ENCODE results near the gene U2AF2.

The U2AF2 gene

GRCh38 chr19:55678121-55678671 is 23.4 kb downstream of the U2AF2 start:
- H3K27me3 ChIP-seq (ENCODE audit: control insufficient read depth, insufficient read depth, low read length): no peaks in the 10 kb centered on the region
- peaks cover 16% of the 10 kb centered on the region for H3K36me3 ChIP-seq (ENCODE audit: control insufficient read depth, insufficient read depth, low read length)
- no peak overlapping the region for H3K4me3 ChIP-seq (ENCODE audit: low read length)
- H3K9ac ChIP-seq (ENCODE audit: low read length): no peak overlapping the region
- no peak overlapping the region for H3K27ac ChIP-seq (ENCODE audit: low read depth, low read length)
- H3K4me1 ChIP-seq (ENCODE audit: control insufficient read depth, insufficient read depth, low read length): peaks cover 13% of the 10 kb centered on the region

GRCh38 chr19:55679343-55680257 is 24.8 kb downstream of the U2AF2 start:
- peaks cover 19% of the 10 kb centered on the region for H3K36me3 ChIP-seq (ENCODE audit: control insufficient read depth, insufficient read depth, low read length)
- H3K27ac ChIP-seq (ENCODE audit: low read depth, low read length): no peak overlapping the region
- H3K9ac ChIP-seq (ENCODE audit: low read length): no peak overlapping the region
- no peak overlapping the region for H3K4me3 ChIP-seq (ENCODE audit: low read length)
- H3K4me1 ChIP-seq (ENCODE audit: control insufficient read depth, insufficient read depth, low read length): peaks cover 13% of the 10 kb centered on the region
- no peaks in the 10 kb centered on the region for H3K27me3 ChIP-seq (ENCODE audit: control insufficient read depth, insufficient read depth, low read length)

GRCh38 chr19:55680339-55681130 is 25.7 kb downstream of the U2AF2 start:
- Histone ChIP-seq H3K36me3 (ENCODE audit: control insufficient read depth, insufficient read depth, low read length) (peaks cover 23% of the 10 kb centered on the region), H3K4me1 (ENCODE audit: control insufficient read depth, insufficient read depth, low read length) (peaks cover 13% of the 10 kb centered on the region), H3K4me3 (ENCODE audit: low read length) (no peak overlapping the region), H3K27me3 (ENCODE audit: control insufficient read depth, insufficient read depth, low read length) (no peaks in the 10 kb centered on the region), H3K27ac (ENCODE audit: low read depth, low read length) (no peak overlapping the region), H3K9ac (ENCODE audit: low read length) (no peak overlapping the region)

- H3K4me3 ChIP-seq (ENCODE audit: low read length): no peak overlapping the region
- H3K4me1 ChIP-seq (ENCODE audit: control insufficient read depth, insufficient read depth, low read length): peaks cover 5% of the 10 kb centered on the region
- no peaks in the 10 kb centered on the region for H3K27me3 ChIP-seq (ENCODE audit: control insufficient read depth, insufficient read depth, low read length)
- H3K27ac ChIP-seq (ENCODE audit: low read depth, low read length): no peak overlapping the region
- peaks cover 28% of the 10 kb centered on the region for H3K36me3 ChIP-seq (ENCODE audit: control insufficient read depth, insufficient read depth, low read length)
- no peak overlapping the region for H3K9ac ChIP-seq (ENCODE audit: low read length)
Measured at GRCh38 chr19:55681131-55682092, 26.6 kb downstream of the U2AF2 start.

- Histone ChIP-seq H3K27me3 (ENCODE audit: control insufficient read depth, insufficient read depth, low read length) (no peaks in the 10 kb centered on the region), H3K4me1 (ENCODE audit: control insufficient read depth, insufficient read depth, low read length) (no peaks in the 10 kb centered on the region), H3K27ac (ENCODE audit: low read depth, low read length) (no peak overlapping the region), H3K9ac (ENCODE audit: low read length) (no peak overlapping the region), H3K36me3 (ENCODE audit: control insufficient read depth, insufficient read depth, low read length) (peaks cover 22% of the 10 kb centered on the region), H3K4me3 (ENCODE audit: low read length) (no peak overlapping the region)
Measured at GRCh38 chr19:55683449-55684261, 28.8 kb downstream of the U2AF2 start.

GRCh38 chr19:55684946-55685681 is 30.3 kb downstream of the U2AF2 start:
- Histone ChIP-seq H3K4me1 (ENCODE audit: control insufficient read depth, insufficient read depth, low read length) (no peaks in the 10 kb centered on the region), H3K27ac (ENCODE audit: low read depth, low read length) (no peak overlapping the region), H3K4me3 (ENCODE audit: low read length) (no peak overlapping the region), H3K9ac (ENCODE audit: low read length) (no peak overlapping the region), H3K27me3 (ENCODE audit: control insufficient read depth, insufficient read depth, low read length) (no peaks in the 10 kb centered on the region), H3K36me3 (ENCODE audit: control insufficient read depth, insufficient read depth, low read length) (peaks cover 23% of the 10 kb centered on the region)

- no peak overlapping the region for H3K27ac ChIP-seq (ENCODE audit: low read depth, low read length)
- H3K9ac ChIP-seq (ENCODE audit: low read length): no peak overlapping the region
- peaks cover 30% of the 10 kb centered on the region for H3K36me3 ChIP-seq (ENCODE audit: control insufficient read depth, insufficient read depth, low read length)
- H3K4me1 ChIP-seq (ENCODE audit: control insufficient read depth, insufficient read depth, low read length): no peaks in the 10 kb centered on the region
- H3K27me3 ChIP-seq (ENCODE audit: control insufficient read depth, insufficient read depth, low read length): no peaks in the 10 kb centered on the region
- no peak overlapping the region for H3K4me3 ChIP-seq (ENCODE audit: low read length)
Measured at GRCh38 chr19:55685776-55686175, 30.9 kb downstream of the U2AF2 start.

- Histone ChIP-seq H3K4me3 (ENCODE audit: low read length) (no peak overlapping the region), H3K27ac (ENCODE audit: low read depth, low read length) (no peak overlapping the region), H3K4me1 (ENCODE audit: control insufficient read depth, insufficient read depth, low read length) (no peaks in the 10 kb centered on the region), H3K27me3 (ENCODE audit: control insufficient read depth, insufficient read depth, low read length) (no peaks in the 10 kb centered on the region), H3K36me3 (ENCODE audit: control insufficient read depth, insufficient read depth, low read length) (peaks cover 35% of the 10 kb centered on the region), H3K9ac (ENCODE audit: low read length) (no peak overlapping the region)
Measured at GRCh38 chr19:55686311-55687050, 31.6 kb downstream of the U2AF2 start.

GRCh38 chr19:55687281-55688201 is 32.7 kb downstream of the U2AF2 start:
- no peaks in the 10 kb centered on the region for H3K4me1 ChIP-seq (ENCODE audit: control insufficient read depth, insufficient read depth, low read length)
- H3K36me3 ChIP-seq (ENCODE audit: control insufficient read depth, insufficient read depth, low read length): peaks cover 36% of the 10 kb centered on the region
- no peak overlapping the region for H3K9ac ChIP-seq (ENCODE audit: low read length)
- H3K27me3 ChIP-seq (ENCODE audit: control insufficient read depth, insufficient read depth, low read length): no peaks in the 10 kb centered on the region
- H3K4me3 ChIP-seq (ENCODE audit: low read length): no peak overlapping the region
- no peak overlapping the region for H3K27ac ChIP-seq (ENCODE audit: low read depth, low read length)

Measured in rectal smooth muscle tissue (tissue), 1 donor.